A549 (cell line): ENCODE measurements around the gene SLC66A2. TPM values are rescaled to one million over a fixed set of nuclear protein-coding genes. Genes with fewer than 3 reads are reported as not detected.

Source experiments
- ATAC-seq, 2 experiments: fragments of 200-7000 bp in 1 of 2; fragments of >200 bp in 1 of 2; cut with Nextera tagmentation in 1 of 2; cut with Tn5 transposase in 1 of 2; 3 replicates each; pipeline versions ENCODE4 v1.8.0 to v1.9.1; 2018 to 2020; ENCODE audit warnings: mild to moderate bottlenecking in 1 of 2, moderate library complexity in 1 of 2
- CTCF ChIA-PET: fragments of 300-600 bp; sonication (Branson Sonifier 250); formaldehyde crosslinking; extraction: SDS; loops from one replicate; lab custom pipeline; 2021; ENCODE audit warnings: antibody characterized with exemption, inconsistent platforms; lab: Yijun Ruan, JAX
- POLR2A ChIA-PET: fragments of 350-600 bp; formaldehyde crosslinking; extraction: SDS; loops from one replicate; lab custom pipeline; 2021; ENCODE audit warnings: antibody characterized with exemption, inconsistent platforms; lab: Yijun Ruan, JAX
- DNase-seq, 2 experiments: peaks; one replicate each; pipeline versions ENCODE4 v3.0.0 to v3.0.0-alpha.2; 2011 to 2016; ENCODE audit warnings: low read depth in 1 of 2, low spot score in 1 of 2
- FAIRE-seq: peaks from 2 replicates; lab custom pipeline; 2011; peaks lifted over from hg19 to GRCh38; lab: Jason Lieb, UNC
- H3K27ac ChIP-seq, 2 experiments: fragments of >200 bp; sonication (Bioruptor Twin); formaldehyde crosslinking; 3 replicates each; pipeline ENCODE4 v1.5.1; 2016 to 2017
- H3K4me1 ChIP-seq: fragments of >200 bp; sonication (Bioruptor Twin); formaldehyde crosslinking; 3 replicates; pipeline ENCODE4 v1.6.1; 2016
- H3K4me2 ChIP-seq: fragments of >200 bp; sonication (Bioruptor Twin); formaldehyde crosslinking; 3 replicates; pipeline ENCODE4 v1.6.1; 2016
- H3K4me3 ChIP-seq: fragments of >200 bp; sonication (Bioruptor Twin); formaldehyde crosslinking; 3 replicates; pipeline ENCODE4 v1.5.1; 2016
- H3K9me3 ChIP-seq: fragments of >200 bp; sonication (Bioruptor Twin); formaldehyde crosslinking; 3 replicates; pipeline ENCODE4 v1.6.1; 2016
- BCL3 ChIP-seq: fragments of >200 bp; sonication (Bioruptor Twin); formaldehyde crosslinking; IDR thresholded peaks from 3 replicates; pipeline ENCODE4 v1.6.1; 2016
- CHD4 ChIP-seq: fragments of 200-600 bp; sonication (generic); IDR thresholded peaks from 2 replicates; pipeline ENCODE4 v1.6.1; 2016; ENCODE audit warnings: antibody characterized with exemption, mild to moderate bottlenecking, borderline replicate concordance
- CTCF ChIP-seq: fragments of >200 bp; sonication (Bioruptor Twin); formaldehyde crosslinking; IDR thresholded peaks from 3 replicates; pipeline ENCODE4 v1.5.1; 2016
- E2F6 ChIP-seq: IDR thresholded peaks from 2 replicates; pipeline ENCODE4 v1.6.1; 2012; ENCODE audit warnings: low read depth, borderline replicate concordance
- EHMT2 ChIP-seq: fragments of 200-600 bp; sonication (generic); IDR thresholded peaks from 2 replicates; pipeline ENCODE4 v1.6.1; 2016; ENCODE audit warnings: antibody characterized with exemption, low read depth, mild to moderate bottlenecking, moderate library complexity
- ELK1 ChIP-seq: fragments of 150-350 bp; IDR thresholded peaks from 2 replicates; pipeline ENCODE4 v1.6.1; 2014; ENCODE audit warnings: low read depth, mild to moderate bottlenecking, low read length
- ESRRA ChIP-seq: fragments of 150-350 bp; IDR thresholded peaks from 2 replicates; pipeline ENCODE4 v1.6.1; 2014; ENCODE audit warnings: mild to moderate bottlenecking, low read length, borderline replicate concordance
- GATA3 ChIP-seq: IDR thresholded peaks from 2 replicates; pipeline ENCODE4 v1.6.1; 2012; ENCODE audit warnings: borderline replicate concordance
- HEYL ChIP-seq: fragments of 250-450 bp; sonication (Bioruptor Pico); IDR thresholded peaks from 2 replicates; pipeline ENCODE4 v1.8.0; 2021; ENCODE audit warnings: mild to moderate bottlenecking, moderate library complexity
- JUN ChIP-seq, 2 experiments: fragments of >200 bp; sonication (Bioruptor Twin); formaldehyde crosslinking; IDR thresholded peaks; 2 replicates in 1 of 2; 3 replicates in 1 of 2; pipeline ENCODE4 v1.6.1; 2016 to 2017
- JUNB ChIP-seq: fragments of >200 bp; sonication (Bioruptor Twin); formaldehyde crosslinking; IDR thresholded peaks from 2 replicates; pipeline ENCODE4 v1.6.1; 2016
- NPAS2 ChIP-seq: fragments of 250-450 bp; sonication (Bioruptor Pico); IDR thresholded peaks from 2 replicates; pipeline ENCODE4 v1.8.0; 2022; ENCODE audit warnings: mild to moderate bottlenecking, moderate library complexity, borderline replicate concordance
- POLR2A ChIP-seq: IDR thresholded peaks from 2 replicates; pipeline ENCODE4 v1.6.1; 2012; ENCODE audit warnings: mild to moderate bottlenecking, low read length
- RAD21 ChIP-seq, 2 experiments: fragments of >200 bp in 1 of 2; sonication (Bioruptor Twin) in 1 of 2; formaldehyde crosslinking in 1 of 2; IDR thresholded peaks in 1 of 2; conservative IDR thresholded peaks in 1 of 2; 2 replicates in 1 of 2; 3 replicates in 1 of 2; pipeline ENCODE4 v1.6.1; 2012 to 2018; ENCODE audit warnings: inconsistent platforms in 1 of 2
- RARB ChIP-seq: fragments of 250-450 bp; sonication (Bioruptor Pico); IDR thresholded peaks from 2 replicates; pipeline ENCODE4 v1.8.0; 2021; ENCODE audit warnings: mild to moderate bottlenecking, moderate library complexity
- RFX5 ChIP-seq: fragments of 450-650 bp; IDR thresholded peaks from 2 replicates; pipeline ENCODE4 v1.7.1; 2014; ENCODE audit warnings: antibody characterized with exemption, mild to moderate bottlenecking, moderate library complexity
- TFCP2L1 ChIP-seq: fragments of 250-450 bp; sonication (Bioruptor Pico); IDR thresholded peaks from 2 replicates; pipeline ENCODE4 v1.5.0; 2021; ENCODE audit warnings: mild to moderate bottlenecking
- ZSCAN20 ChIP-seq: fragments of 250-450 bp; sonication (Bioruptor Pico); IDR thresholded peaks from 2 replicates; pipeline ENCODE4 v1.8.0; 2022; ENCODE audit warnings: mild to moderate bottlenecking, moderate library complexity
- WGBS: methylation state at CpG from one replicate; pipeline ENCODE4 v1.1.6; 2017; ENCODE audit errors: missing lambda C conversion rate; 5-methylcytosine and 5-hydroxymethylcytosine counted together
- polyA plus RNA-seq, 4 experiments: library from polyadenylated mRNA; depleted of rRNA in 3 of 4; stranded (reverse); fragments of >200 nt; fragmentation: RNase III in 1 of 4; extraction: RNeasy Plus Mini Kit Qiagen cat#74134 plus additional on column Dnase treatment in 1 of 4; gene quantifications; 2 replicates in 3 of 4; 3 replicates in 1 of 4; pipeline ENCODE4 v1.2.3, GENCODE V29; 2011 to 2017

SLC66A2 gene
- polyA plus RNA-seq, 2 of the 4 experiments (the other 2 are of a cell fraction), result 4.8 to 11.5 TPM

GRCh38 chr18:79947054-79947755, 4.2 kb downstream of the SLC66A2 start (continued):
- TF ChIP-seq E2F6, result no peak

- FAIRE-seq, result no peak
- WGBS, result 83% methylated on average over 15 of the region's 17 CpGs
- H3K4me2 ChIP-seq, result no peak overlapping the region
- no peak for TF ChIP-seq RFX5
- TF ChIP-seq, all 56 proteins: peak for 0
- CTCF ChIA-PET, result no interaction called here
- POLR2A ChIA-PET, result no interaction called here
- no peaks in the 10 kb centered on the region for H3K9me3 ChIP-seq
- no peaks in the 10 kb centered on the region; the same call in 2 of the 3 replicates for H3K4me1 ChIP-seq
- H3K4me3 ChIP-seq, result no peak overlapping the region
- no peak for ATAC-seq
- H3K27ac ChIP-seq, result no peak overlapping the region
- DNase-seq, result no peak
Measured at GRCh38 chr18:79945118-79946042, 6.1 kb downstream of the SLC66A2 start.

GRCh38 chr18:79944746-79945117, 6.7 kb downstream of the SLC66A2 start:
- no peak for FAIRE-seq
- no peak for DNase-seq
- H3K27ac ChIP-seq, result no peak overlapping the region
- ChIA-PET CTCF (no interaction called here), POLR2A (no interaction called here)
- no peaks in the 10 kb centered on the region for H3K9me3 ChIP-seq
- ATAC-seq, result no peak
- WGBS, result 70% methylated on average over 1 of the region's 3 CpGs
- TF ChIP-seq JUN (IDR thresholded peaks at IDR 0.05) (no peak), GATA3 (no peak), ESRRA (no peak), ZSCAN20 (CRISPR knock-in tag) (no peak), JUNB (no peak), RAD21 (conservative IDR thresholded peaks at IDR 0.05 in 1 of 2, IDR thresholded peaks at IDR 0.05 in 1 of 2) (no peak), TFCP2L1 (no peak), CHD4 (no peak), CTCF (no peak), NPAS2 (CRISPR knock-in tag) (no peak), ELK1 (no peak), POLR2A (no peak), BCL3 (no peak), RARB (no peak), EHMT2 (no peak), HEYL (CRISPR knock-in tag) (no peak)
- no peak overlapping the region for H3K4me3 ChIP-seq
- no peak overlapping the region for H3K4me2 ChIP-seq
- H3K4me1 ChIP-seq, result no peaks in the 10 kb centered on the region; the same call in 2 of the 3 replicates
